Suprapubic skin (tissue), 3 donors: ENCODE measurements around the gene CHAMP1.

Experiments used
- CTCF ChIP-seq, 2 donors: fragments of 200-600 bp in 1 of 2; fragments of 450-650 bp in 1 of 2; sonication (generic) in 1 of 2; IDR thresholded peaks; one replicate each; pipeline ENCODE4 v1.5.1; 2016 to 2019; ENCODE audit warnings: antibody characterized with exemption in 2 of 2, mild to moderate bottlenecking in 1 of 2, moderate library complexity in 1 of 2
- POLR2A ChIP-seq, 2 donors: fragments of 450-650 bp; IDR thresholded peaks; one replicate each; pipeline ENCODE4 v1.6.1; 2017; ENCODE audit warnings: antibody characterized with exemption in 2 of 2, mild to moderate bottlenecking in 2 of 2, moderate library complexity in 2 of 2

GRCh38 chr13:114341003-114341777 is 26.9 kb downstream of the CHAMP1 start:
- TF ChIP-seq CTCF (IDR thresholded peaks at IDR 0.05) = no peak
- TF ChIP-seq POLR2A (IDR thresholded peaks at IDR 0.05) = no peak
